Liver (tissue), 3 donors: ENCODE data around the gene MFRP.

Experiments
- HNF4A ChIP-seq, 2 donors: conservative IDR thresholded peaks; 2 replicates each; pipeline ENCODE4 v1.6.1; 2016; ENCODE audit warnings: antibody characterized with exemption in 2 of 2, mild to moderate bottlenecking in 2 of 2
- JUND ChIP-seq, 2 donors: IDR thresholded peaks; 2 replicates each; pipeline ENCODE4 v1.6.1; 2016; ENCODE audit warnings: antibody characterized with exemption in 2 of 2
- RAD21 ChIP-seq, 2 donors: IDR thresholded peaks; 2 replicates each; pipeline ENCODE4 v1.6.1; 2016; ENCODE audit warnings: antibody characterized with exemption in 2 of 2, mild to moderate bottlenecking in 2 of 2
- REST ChIP-seq: IDR thresholded peaks from 2 replicates; pipeline ENCODE4 v1.6.1; 2016; ENCODE audit warnings: antibody characterized with exemption, mild to moderate bottlenecking
- TAF1 ChIP-seq: conservative IDR thresholded peaks from 2 replicates; pipeline ENCODE4 v1.6.1; 2016; ENCODE audit warnings: antibody characterized with exemption, mild to moderate bottlenecking
- YY1 ChIP-seq: IDR thresholded peaks from 2 replicates; pipeline ENCODE4 v1.6.1; 2016; ENCODE audit warnings: antibody characterized with exemption, mild to moderate bottlenecking
- ZBTB33 ChIP-seq: IDR thresholded peaks from 2 replicates; pipeline ENCODE4 v1.6.1; 2016; ENCODE audit warnings: antibody characterized with exemption
- TF ChIP-seq, protein P1 (sequence below): fragments of 150-350 bp; IDR thresholded peaks from 2 replicates; pipeline ENCODE4 v1.5.1; 2017; ENCODE audit warnings: improper control_type of control experiment, low read depth, low read length; ENCODE audit not compliant: missing input control
- TF ChIP-seq, protein P2 (sequence below): IDR thresholded peaks from 2 replicates; pipeline ENCODE4 v1.6.1; 2016; ENCODE audit warnings: antibody characterized with exemption
- donor health status: healthy.
- donor health status: healthy.

DNA sequence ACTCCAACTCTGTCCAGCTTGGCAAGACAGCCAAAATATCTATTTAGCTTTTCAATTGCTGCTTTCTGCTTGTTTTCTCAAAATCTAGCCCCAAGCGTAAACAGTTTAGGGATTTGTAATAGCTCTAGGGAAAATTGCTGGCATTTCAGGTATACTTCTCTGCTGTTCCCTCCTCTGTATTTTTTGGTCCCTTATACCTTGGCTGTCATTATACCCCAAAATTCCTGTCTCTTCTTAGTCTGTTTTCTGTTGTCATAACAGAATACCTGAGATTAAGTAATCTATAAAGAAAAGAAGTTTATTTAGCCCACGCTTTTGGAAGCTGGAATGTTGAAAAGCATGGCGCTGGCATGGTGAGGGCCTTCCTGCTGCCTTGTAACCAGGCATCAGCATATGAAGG is 53.0 kb downstream of the MFRP start:
- TF ChIP-seq, protein P1, sequence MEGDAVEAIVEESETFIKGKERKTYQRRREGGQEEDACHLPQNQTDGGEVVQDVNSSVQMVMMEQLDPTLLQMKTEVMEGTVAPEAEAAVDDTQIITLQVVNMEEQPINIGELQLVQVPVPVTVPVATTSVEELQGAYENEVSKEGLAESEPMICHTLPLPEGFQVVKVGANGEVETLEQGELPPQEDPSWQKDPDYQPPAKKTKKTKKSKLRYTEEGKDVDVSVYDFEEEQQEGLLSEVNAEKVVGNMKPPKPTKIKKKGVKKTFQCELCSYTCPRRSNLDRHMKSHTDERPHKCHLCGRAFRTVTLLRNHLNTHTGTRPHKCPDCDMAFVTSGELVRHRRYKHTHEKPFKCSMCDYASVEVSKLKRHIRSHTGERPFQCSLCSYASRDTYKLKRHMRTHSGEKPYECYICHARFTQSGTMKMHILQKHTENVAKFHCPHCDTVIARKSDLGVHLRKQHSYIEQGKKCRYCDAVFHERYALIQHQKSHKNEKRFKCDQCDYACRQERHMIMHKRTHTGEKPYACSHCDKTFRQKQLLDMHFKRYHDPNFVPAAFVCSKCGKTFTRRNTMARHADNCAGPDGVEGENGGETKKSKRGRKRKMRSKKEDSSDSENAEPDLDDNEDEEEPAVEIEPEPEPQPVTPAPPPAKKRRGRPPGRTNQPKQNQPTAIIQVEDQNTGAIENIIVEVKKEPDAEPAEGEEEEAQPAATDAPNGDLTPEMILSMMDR: no peak
- TF ChIP-seq, protein P2, sequence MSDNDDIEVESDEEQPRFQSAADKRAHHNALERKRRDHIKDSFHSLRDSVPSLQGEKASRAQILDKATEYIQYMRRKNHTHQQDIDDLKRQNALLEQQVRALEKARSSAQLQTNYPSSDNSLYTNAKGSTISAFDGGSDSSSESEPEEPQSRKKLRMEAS: no peak
- TF ChIP-seq TAF1 (no peak), YY1 (no peak), REST (no peak), ZBTB33 (no peak), RAD21 (IDR thresholded peaks at IDR 0.05) (no peak), JUND (IDR thresholded peaks at IDR 0.05) (no peak), HNF4A (conservative IDR thresholded peaks at IDR 0.05) (no peak)
